ENCODE measurements around the gene KCNQ2.

The KCNQ2 gene

DNA sequence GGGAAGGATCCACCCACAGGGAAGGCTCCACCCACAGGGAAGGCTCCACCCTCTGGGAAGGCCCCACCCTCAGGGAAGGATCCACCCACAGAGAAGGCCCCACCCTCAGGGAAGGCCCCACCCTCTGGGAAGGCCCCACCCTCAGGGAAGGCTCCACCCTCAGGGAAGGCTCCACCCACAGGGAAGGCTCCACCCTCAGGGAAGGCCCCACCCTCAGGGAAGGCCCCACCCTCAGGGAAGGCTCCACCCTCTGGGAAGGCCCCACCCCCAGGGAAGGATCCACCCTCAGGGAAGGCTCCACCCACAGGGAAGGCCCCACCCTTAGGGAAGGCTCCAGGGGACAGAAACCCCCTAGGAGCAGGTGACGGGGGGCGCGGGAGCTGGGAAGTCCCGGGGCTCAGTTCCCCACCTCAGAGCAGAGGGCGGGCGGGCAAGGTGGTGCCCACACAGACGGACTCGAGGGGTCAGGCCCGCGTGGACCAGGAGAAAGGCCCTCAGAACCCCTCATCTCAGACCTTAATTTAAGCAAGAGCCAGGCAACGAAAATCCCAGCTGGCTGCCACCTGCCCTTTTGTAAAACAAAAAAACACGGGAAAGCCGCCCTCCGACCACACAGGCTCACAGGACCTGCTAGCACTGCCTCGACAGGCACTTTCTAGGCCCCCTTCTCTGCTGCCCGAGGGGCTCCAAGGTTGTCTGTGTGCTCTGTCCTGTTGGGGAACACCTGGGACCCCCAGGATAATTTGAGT lies 39.7 kb downstream of the KCNQ2 start:
- no peak for TF ChIP-seq FOXM1 (IDR thresholded peaks at IDR 0.05; ENCODE audit: borderline replicate concordance, low read depth)
- TF ChIP-seq CEBPB (IDR thresholded peaks at IDR 0.05) = no peak
- no peak for TF ChIP-seq TCF12 (IDR thresholded peaks at IDR 0.05; ENCODE audit: low read depth)
- TF ChIP-seq CREB1 (IDR thresholded peaks at IDR 0.05; ENCODE audit: low read depth) = no peak
- no peak for TF ChIP-seq EGR1 (IDR thresholded peaks at IDR 0.05)
- TF ChIP-seq YY1 (IDR thresholded peaks at IDR 0.05; ENCODE audit: low read depth) = no peak
- no peak for TF ChIP-seq NFIC (IDR thresholded peaks at IDR 0.05)
- no peak for TF ChIP-seq EP300 (IDR thresholded peaks at IDR 0.05; ENCODE audit: borderline replicate concordance)
- TF ChIP-seq RAD21 (IDR thresholded peaks at IDR 0.05; ENCODE audit: low read depth) = no peak
- TF ChIP-seq TAF1 (IDR thresholded peaks at IDR 0.05; ENCODE audit: low read depth) = no peak
- TF ChIP-seq USF1 (IDR thresholded peaks at IDR 0.05) = no peak
- no peak for TF ChIP-seq MAX (IDR thresholded peaks at IDR 0.05)
- TF ChIP-seq REST (IDR thresholded peaks at IDR 0.05; ENCODE audit: low read depth) = no peak
- no peak for TF ChIP-seq TEAD4 (IDR thresholded peaks at IDR 0.05)
- no peak for TF ChIP-seq ZBTB7A (IDR thresholded peaks at IDR 0.05; ENCODE audit: low read depth)

GRCh38 chr20:63431944-63432343 lies 40.5 kb downstream of the KCNQ2 start:
- TF ChIP-seq CREB1 (IDR thresholded peaks at IDR 0.05; ENCODE audit: low read depth) (no peak), RAD21 (IDR thresholded peaks at IDR 0.05; ENCODE audit: low read depth) (no peak), USF1 (IDR thresholded peaks at IDR 0.05) (no peak), FOXM1 (IDR thresholded peaks at IDR 0.05; ENCODE audit: borderline replicate concordance, low read depth) (no peak)

- TF ChIP-seq MAX (IDR thresholded peaks at IDR 0.05) = no peak
- no peak for TF ChIP-seq ZBTB7A (IDR thresholded peaks at IDR 0.05; ENCODE audit: low read depth)
- TF ChIP-seq CREB1 (IDR thresholded peaks at IDR 0.05; ENCODE audit: low read depth) = no peak
- no peak for TF ChIP-seq EP300 (IDR thresholded peaks at IDR 0.05; ENCODE audit: borderline replicate concordance)
- TF ChIP-seq EGR1 (IDR thresholded peaks at IDR 0.05) = no peak
- no peak for TF ChIP-seq YY1 (IDR thresholded peaks at IDR 0.05; ENCODE audit: low read depth)
- no peak for TF ChIP-seq RAD21 (IDR thresholded peaks at IDR 0.05; ENCODE audit: low read depth)
- no peak for TF ChIP-seq NFIC (IDR thresholded peaks at IDR 0.05)
- TF ChIP-seq FOXM1 (IDR thresholded peaks at IDR 0.05; ENCODE audit: borderline replicate concordance, low read depth) = no peak
- no peak for TF ChIP-seq CEBPB (IDR thresholded peaks at IDR 0.05)
- no peak for TF ChIP-seq REST (IDR thresholded peaks at IDR 0.05; ENCODE audit: low read depth)
- TF ChIP-seq TAF1 (IDR thresholded peaks at IDR 0.05; ENCODE audit: low read depth) = no peak
- no peak for TF ChIP-seq TEAD4 (IDR thresholded peaks at IDR 0.05)
- TF ChIP-seq TCF12 (IDR thresholded peaks at IDR 0.05; ENCODE audit: low read depth) = no peak
- no peak for TF ChIP-seq USF1 (IDR thresholded peaks at IDR 0.05)
These were observed 41.6 kb downstream of the KCNQ2 start for GRCh38 chr20:63430891-63431290.

GRCh38 chr20:63429992-63430391 lies 42.5 kb downstream of the KCNQ2 start:
- no peak for TF ChIP-seq NFIC (IDR thresholded peaks at IDR 0.05)
- TF ChIP-seq TAF1 (IDR thresholded peaks at IDR 0.05; ENCODE audit: low read depth) = no peak
- TF ChIP-seq EGR1 (IDR thresholded peaks at IDR 0.05) = no peak
- TF ChIP-seq CEBPB (IDR thresholded peaks at IDR 0.05) = no peak
- no peak for TF ChIP-seq USF1 (IDR thresholded peaks at IDR 0.05)
- TF ChIP-seq EP300 (IDR thresholded peaks at IDR 0.05; ENCODE audit: borderline replicate concordance) = no peak
- TF ChIP-seq CREB1 (IDR thresholded peaks at IDR 0.05; ENCODE audit: low read depth) = no peak
- no peak for TF ChIP-seq RAD21 (IDR thresholded peaks at IDR 0.05; ENCODE audit: low read depth)
- TF ChIP-seq TEAD4 (IDR thresholded peaks at IDR 0.05) = no peak
- no peak for TF ChIP-seq YY1 (IDR thresholded peaks at IDR 0.05; ENCODE audit: low read depth)
- no peak for TF ChIP-seq MAX (IDR thresholded peaks at IDR 0.05)
- no peak for TF ChIP-seq REST (IDR thresholded peaks at IDR 0.05; ENCODE audit: low read depth)
